BLaER1 treated with 17β-estradiol and CSF1 and Interleukin-3, amounts not matched to agents 10 nM and 100 nM (cell line): Measurements from ENCODE around the gene CD1B.
"Not testable (repeated sequence)": the region's sequence is repeated elsewhere in the genome, so short reads cannot be mapped to it uniquely, and the experiment has no call there.

Source experiments
- H3K27ac ChIP-seq, 11 experiments: shearing (Covaris generic); formaldehyde crosslinking; 2 replicates each; pipeline ENCODE4 v1.8.1; 2022
- H3K27me3 ChIP-seq, 11 experiments: shearing (Covaris generic); formaldehyde crosslinking; 2 replicates each; pipeline ENCODE4 v1.8.1; 2022
- H3K36me3 ChIP-seq, 11 experiments: shearing (Covaris generic); formaldehyde crosslinking; 2 replicates each; pipeline ENCODE4 v1.8.1; 2022
- H3K4me1 ChIP-seq, 10 experiments: shearing (Covaris generic); formaldehyde crosslinking; 2 replicates each; pipeline ENCODE4 v1.8.1; 2022
- H3K4me2 ChIP-seq, 11 experiments: shearing (Covaris generic); formaldehyde crosslinking; 2 replicates each; pipeline ENCODE4 v1.8.1; 2022
- H3K4me3 ChIP-seq, 10 experiments: shearing (Covaris generic); formaldehyde crosslinking; 2 replicates each; pipeline ENCODE4 v1.8.1; 2022
- H3K9ac ChIP-seq, 11 experiments: shearing (Covaris generic); formaldehyde crosslinking; 2 replicates each; pipeline ENCODE4 v1.8.1; 2022
- H3K9me3 ChIP-seq, 11 experiments: shearing (Covaris generic); formaldehyde crosslinking; replicated peaks in 1 of 11; 2 replicates each; pipeline ENCODE4 v1.8.1; 2022
- H4K20me1 ChIP-seq, 11 experiments: shearing (Covaris generic); formaldehyde crosslinking; 2 replicates each; pipeline ENCODE4 v1.8.1; 2022
- Cebpa-rat ChIP-seq, 11 experiments: shearing (Covaris generic); IDR thresholded peaks; 2 replicates each; pipeline ENCODE4 v1.8.1; 2022

Gene CD1B

DNA sequence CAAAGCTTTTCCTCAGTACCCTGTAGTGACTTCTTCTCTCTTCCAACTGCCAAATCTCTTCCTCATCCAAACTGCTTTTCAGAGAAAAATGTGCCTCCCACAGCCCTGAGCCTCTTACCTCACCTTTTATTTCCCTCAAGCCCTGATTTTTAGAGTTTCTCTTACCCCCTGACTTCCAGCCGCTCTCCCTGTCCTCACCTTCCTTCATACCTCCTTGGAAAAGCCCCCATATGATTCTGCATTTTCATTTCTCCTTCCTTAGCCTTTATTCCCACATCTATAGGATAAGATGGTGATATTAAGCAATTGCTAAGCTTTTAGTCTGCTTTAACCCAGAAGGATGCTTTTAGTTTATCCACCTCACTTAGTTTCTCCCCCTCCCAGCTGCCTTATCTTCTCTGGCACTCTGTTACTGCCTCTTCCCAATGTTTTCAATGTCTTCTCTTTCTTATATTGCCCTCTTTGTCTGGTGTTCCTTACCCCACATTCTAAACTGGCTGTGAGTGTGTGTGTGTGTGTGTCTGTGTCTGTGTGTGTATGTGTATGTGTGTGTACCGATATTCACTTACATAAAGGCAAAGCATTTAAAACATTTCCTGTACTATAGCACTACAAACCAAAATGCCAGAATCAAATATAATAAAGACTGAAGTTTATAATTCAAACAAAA, at the start of gene CD1B:
CD1B (minus strand) TSS at position 51 of the 670 bp plus-strand sequence. CDS start 108 bp downstream, outside the sequence.
- Histone ChIP-seq H3K36me3 (no peaks in the 10 kb centered on the region), H3K4me3 (no peak within 1 kb of the TSS), H3K4me2 (peak within 1 kb of the TSS in 6 of 11 experiments; percentile 9 to 33 (median 18); a peak in 8 of 22 replicates), H3K9me3 (peaks cover 0 to 12% (median 6%) of the 10 kb centered on the region in 11 experiments; a peak in 11 of 22 replicates), H3K27me3 (no peaks in the 10 kb centered on the region), H3K9ac (no peak within 1 kb of the TSS), H3K27ac (peak within 1 kb of the TSS in 1 of 11 experiments; percentile 4; a peak in 1 of 22 replicates), H4K20me1 (no peaks in the 10 kb centered on the region), H3K4me1 (peaks cover 42 to 78% (median 59%) of the 10 kb centered on the region in 10 experiments)
- no peak for TF ChIP-seq Cebpa-rat (IDR thresholded peaks at IDR 0.05)

GRCh38 chr1:158374860-158375259, 43.5 kb upstream of the CD1B start:
- H3K4me3 ChIP-seq: no peak overlapping the region

GRCh38 chr1:158374101-158374500, 42.8 kb upstream of the CD1B start:
- not testable (repeated sequence) for H4K20me1 ChIP-seq, H3K27me3 ChIP-seq, H3K27ac ChIP-seq, H3K9ac ChIP-seq, H3K36me3 ChIP-seq, H3K4me3 ChIP-seq
- peaks cover 36 to 45% (median 36%) of the 10 kb centered on the region in 11 experiments for H3K9me3 ChIP-seq
- peak overlapping the region in 5 of 11 experiments; percentile 40 to 55 (median 44); a peak in 8 of 22 replicates for H3K4me2 ChIP-seq
- peaks cover 0 to 14% (median 2%) of the 10 kb centered on the region in 10 experiments; a peak in 10 of 20 replicates for H3K4me1 ChIP-seq

More at GRCh38 chr1:158374860-158375259, 43.5 kb upstream of the CD1B start:
- Histone ChIP-seq H3K9me3 (peaks cover 36 to 45% (median 36%) of the 10 kb centered on the region in 11 experiments), H3K9ac (no peak overlapping the region), H3K36me3 (no peaks in the 10 kb centered on the region), H3K27me3 (0 out of 22 replicates have a peak, but pooled peaks cover 0 to 3% (median 0%) of the 10 kb centered on the region in 11 experiments), H3K4me2 (peak overlapping the region in 4 of 11 experiments; percentile 42 to 55 (median 44); a peak in 5 of 22 replicates), H3K27ac (no peak overlapping the region), H3K4me1 (peaks cover 0 to 14% (median 2%) of the 10 kb centered on the region in 10 experiments; a peak in 10 of 20 replicates), H4K20me1 (no peaks in the 10 kb centered on the region)
- TF ChIP-seq Cebpa-rat (IDR thresholded peaks at IDR 0.05): no peak

- Histone ChIP-seq H3K9ac (no peak overlapping the region), H3K27me3 (0 out of 22 replicates have a peak, but pooled peaks cover 0 to 3% (median 0%) of the 10 kb centered on the region in 11 experiments), H4K20me1 (no peaks in the 10 kb centered on the region), H3K4me2 (no peak overlapping the region), H3K4me1 (peaks cover 0 to 14% (median 2%) of the 10 kb centered on the region in 10 experiments; a peak in 10 of 20 replicates), H3K9me3 (peaks cover 36 to 46% (median 37%) of the 10 kb centered on the region in 11 experiments), H3K27ac (no peak overlapping the region), H3K4me3 (no peak overlapping the region), H3K36me3 (no peaks in the 10 kb centered on the region)
- TF ChIP-seq Cebpa-rat (IDR thresholded peaks at IDR 0.05): no peak
Measured at GRCh38 chr1:158371188-158371953, 40.0 kb upstream of the CD1B start.

DNA sequence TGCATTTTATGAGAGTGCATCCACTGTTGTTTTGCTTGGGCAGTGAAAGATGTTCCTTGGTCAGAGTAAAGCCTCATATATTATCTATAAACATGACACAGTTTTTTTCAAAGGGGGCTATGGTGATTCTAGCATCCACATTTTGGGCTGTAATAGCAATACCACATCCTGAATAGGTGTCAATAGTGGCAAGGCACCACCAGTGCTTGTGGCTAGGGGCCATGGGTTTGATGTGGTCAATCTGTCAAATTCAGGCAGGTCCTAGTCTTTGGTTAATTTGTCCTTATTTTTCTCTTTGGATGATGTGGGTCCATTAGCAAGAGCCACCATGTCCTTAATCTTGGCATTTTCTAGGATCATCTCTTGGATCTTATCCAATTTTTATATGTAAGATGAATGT, 35.5 kb upstream of the CD1B start:
- no peak overlapping the region for H3K4me3 ChIP-seq
- H4K20me1 ChIP-seq: no peaks in the 10 kb centered on the region
- H3K4me2 ChIP-seq: no peak overlapping the region
- no peaks in the 10 kb centered on the region for H3K36me3 ChIP-seq
- no peaks in the 10 kb centered on the region for H3K4me1 ChIP-seq
- 0 out of 22 replicates have a peak, but pooled peaks cover 0 to 3% (median 0%) of the 10 kb centered on the region in 11 experiments for H3K27me3 ChIP-seq
- no peak overlapping the region for H3K9ac ChIP-seq
- peaks cover 10 to 38% (median 18%) of the 10 kb centered on the region in 11 experiments for H3K9me3 ChIP-seq
- TF ChIP-seq Cebpa-rat (IDR thresholded peaks at IDR 0.05): no peak
- H3K27ac ChIP-seq: no peak overlapping the region

DNA sequence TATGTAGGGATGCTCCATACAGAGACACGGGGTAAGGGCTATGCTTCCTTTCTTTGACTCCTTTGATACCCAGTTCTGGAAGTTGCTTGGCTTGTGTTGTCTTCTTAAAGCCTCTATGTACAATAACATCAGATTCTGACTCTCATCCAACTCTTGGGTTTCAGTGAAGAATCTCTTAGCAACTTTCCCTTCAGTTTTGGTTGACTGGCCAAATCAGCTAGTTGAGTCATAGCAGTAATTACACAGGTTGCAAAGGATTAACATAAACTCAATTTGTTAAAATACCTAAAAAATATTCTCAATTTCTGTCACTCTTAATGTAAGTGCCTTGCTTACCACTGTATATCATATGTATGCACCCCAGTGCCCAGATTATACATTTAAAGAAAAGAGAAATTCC, 31.6 kb upstream of the CD1B start:
- Histone ChIP-seq H3K4me1 (no peaks in the 10 kb centered on the region), H3K4me2 (no peak overlapping the region), H3K9me3 (peaks cover 0 to 16% (median 5%) of the 10 kb centered on the region in 11 experiments; a peak in 7 of 22 replicates), H3K9ac (no peak overlapping the region), H4K20me1 (no peaks in the 10 kb centered on the region), H3K27me3 (no peaks in the 10 kb centered on the region), H3K4me3 (no peak overlapping the region), H3K36me3 (no peaks in the 10 kb centered on the region), H3K27ac (no peak overlapping the region)
- no peak for TF ChIP-seq Cebpa-rat (IDR thresholded peaks at IDR 0.05)

DNA sequence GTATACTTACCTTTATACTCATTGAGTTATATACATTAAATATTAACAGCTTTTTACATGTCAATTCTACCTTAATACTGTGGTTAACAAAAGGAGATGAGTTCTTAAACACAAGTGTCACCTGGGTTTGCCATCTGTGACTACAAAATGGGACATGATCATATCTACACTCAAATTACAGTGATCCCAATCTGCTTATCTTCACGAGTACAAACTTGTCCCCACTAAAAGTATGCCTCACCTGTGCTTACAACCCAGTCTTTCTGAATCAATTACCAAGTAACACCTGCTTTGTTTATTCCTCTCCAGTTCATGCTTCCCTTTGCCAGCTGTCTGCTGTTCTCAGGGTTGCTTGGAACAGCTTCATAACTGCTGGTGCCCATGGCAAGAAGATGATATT, 31.2 kb upstream of the CD1B start:
- H3K27ac ChIP-seq: no peak overlapping the region
- no peak overlapping the region for H3K4me3 ChIP-seq
- H3K36me3 ChIP-seq: no peaks in the 10 kb centered on the region
- H3K4me1 ChIP-seq: no peaks in the 10 kb centered on the region
- TF ChIP-seq Cebpa-rat (IDR thresholded peaks at IDR 0.05): no peak
- H4K20me1 ChIP-seq: no peaks in the 10 kb centered on the region
- H3K4me2 ChIP-seq: no peak overlapping the region
- H3K9me3 ChIP-seq: peaks cover 0 to 16% (median 5%) of the 10 kb centered on the region in 11 experiments; a peak in 7 of 22 replicates
- no peaks in the 10 kb centered on the region for H3K27me3 ChIP-seq
- no peak overlapping the region for H3K9ac ChIP-seq

DNA sequence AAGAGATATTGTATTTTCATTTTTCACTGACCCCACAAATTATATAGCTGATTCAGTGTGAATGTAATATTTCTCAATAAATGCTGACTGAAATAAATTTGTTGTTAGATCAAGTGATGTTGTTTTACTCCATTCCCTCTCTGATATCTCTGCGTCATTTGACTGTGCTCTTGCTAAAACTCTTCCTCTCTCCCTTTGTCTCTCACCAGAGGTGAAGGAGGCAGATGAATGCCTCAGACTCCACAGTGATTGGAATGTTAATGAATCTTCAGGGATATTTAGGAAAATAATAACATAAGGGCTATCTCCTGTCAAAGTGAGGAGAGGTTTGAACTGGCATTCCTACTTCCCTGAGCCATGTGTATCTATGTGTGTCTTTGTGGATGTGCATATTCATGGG, 26.1 kb upstream of the CD1B start:
- Histone ChIP-seq H3K27ac (no peak overlapping the region), H3K4me2 (no peak overlapping the region), H3K9me3 (peaks cover 0 to 5% (median 0%) of the 10 kb centered on the region in 11 experiments; a peak in 1 of 22 replicates), H3K9ac (no peak overlapping the region), H4K20me1 (no peaks in the 10 kb centered on the region), H3K4me1 (peaks cover 15 to 21% (median 19%) of the 10 kb centered on the region in 10 experiments), H3K36me3 (no peaks in the 10 kb centered on the region), H3K27me3 (no peaks in the 10 kb centered on the region), H3K4me3 (no peak overlapping the region)
- no peak for TF ChIP-seq Cebpa-rat (IDR thresholded peaks at IDR 0.05)

DNA sequence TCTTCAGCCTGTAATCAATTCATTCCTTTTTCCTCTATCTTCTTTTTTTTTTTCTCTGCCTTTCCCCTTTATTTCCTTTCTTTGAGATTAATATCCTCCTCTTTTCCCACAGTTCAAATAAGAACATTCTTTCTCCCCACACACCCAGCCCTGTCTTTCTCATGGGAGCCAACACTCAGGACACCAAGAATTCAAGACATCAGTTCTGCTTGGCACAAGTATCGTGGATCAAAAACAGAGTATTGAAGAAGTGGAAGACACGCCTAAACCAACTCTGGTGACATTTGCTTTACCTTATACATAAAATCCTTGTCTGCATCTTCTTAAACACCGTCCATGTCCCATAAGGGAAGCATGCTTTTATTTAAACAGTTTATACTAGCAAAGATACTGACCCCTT, 25.3 kb upstream of the CD1B start:
- Histone ChIP-seq H3K4me1 (peaks cover 15 to 21% (median 19%) of the 10 kb centered on the region in 10 experiments), H3K27ac (no peak overlapping the region), H3K27me3 (no peaks in the 10 kb centered on the region), H3K4me3 (no peak overlapping the region), H3K9ac (no peak overlapping the region), H4K20me1 (no peaks in the 10 kb centered on the region), H3K9me3 (no peaks in the 10 kb centered on the region), H3K36me3 (no peaks in the 10 kb centered on the region), H3K4me2 (no peak overlapping the region)
- TF ChIP-seq Cebpa-rat (IDR thresholded peaks at IDR 0.05): no peak
